ENCODE measurements around the gene DNAJC4. TPM values are rescaled to one million over a fixed set of nuclear protein-coding genes. Genes with fewer than 3 reads are reported as not detected.

DNAJC4 gene
- polyA plus RNA-seq, 1 donor from 2014 or later, result 20.3 TPM

GRCh38 chr11:64208796-64209562, 21.4 kb upstream of the DNAJC4 start:
- Histone ChIP-seq H2AFZ (ENCODE audit: low read depth, low read length) (no peak overlapping the region), H4K20me1 (ENCODE audit: insufficient read depth) (no peaks in the 10 kb centered on the region), H3K4me2 (ENCODE audit: low read length) (no peak overlapping the region), H3K27me3 (ENCODE audit: insufficient read depth, low read depth, low read length) (no peaks in the 10 kb centered on the region), H3K36me3 (ENCODE audit: insufficient read depth, low read length) (peaks cover 6% of the 10 kb centered on the region), H3K9ac (ENCODE audit: low read length) (no peak overlapping the region), H3K9me2 (ENCODE audit: insufficient read depth, low read length) (no peaks in the 10 kb centered on the region), H3K79me2 (replicated peaks; ENCODE audit: insufficient read depth, low read length) (no peaks in the 10 kb centered on the region), H3K27ac (ENCODE audit: low read length) (no peak overlapping the region), H3F3A (ENCODE audit: insufficient read depth, low read length, poor library complexity, severe bottlenecking) (no peaks in the 10 kb centered on the region), H3K4me3 (ENCODE audit: low read length) (no peak overlapping the region), H3K9me3 (ENCODE audit: low read length) (no peaks in the 10 kb centered on the region)
- no peak for TF ChIP-seq TAF1 (IDR thresholded peaks at IDR 0.05; ENCODE audit: low read depth)
- no peak for TF ChIP-seq REST (IDR thresholded peaks at IDR 0.05; ENCODE audit: borderline replicate concordance)
- no peak for TF ChIP-seq RAD21 (conservative IDR thresholded peaks at IDR 0.05)
- no peak for TF ChIP-seq SMC3 (conservative IDR thresholded peaks at IDR 0.05; ENCODE audit: poor library complexity)
- no peak for TF ChIP-seq EZH2 (IDR thresholded peaks at IDR 0.05; ENCODE audit: borderline replicate concordance, insufficient read depth, low read length, poor library complexity, severe bottlenecking)
- TF ChIP-seq MXI1 (conservative IDR thresholded peaks at IDR 0.05; ENCODE audit: poor library complexity, severe bottlenecking), result no peak
- no peak for TF ChIP-seq POLR2AphosphoS5 (IDR thresholded peaks at IDR 0.05)
- TF ChIP-seq CTCF (IDR thresholded peaks at IDR 0.05; ENCODE audit: poor library complexity, severe bottlenecking), result no peak
- TF ChIP-seq EP300 (conservative IDR thresholded peaks at IDR 0.05; ENCODE audit: poor library complexity, severe bottlenecking), result no peak

GRCh38 chr11:64209563-64209843, 20.8 kb upstream of the DNAJC4 start:
- no peaks in the 10 kb centered on the region for H3K27me3 ChIP-seq (ENCODE audit: insufficient read depth, low read depth, low read length)
- peaks cover 2% of the 10 kb centered on the region for H3K36me3 ChIP-seq (ENCODE audit: insufficient read depth, low read length)
- TF ChIP-seq MXI1 (conservative IDR thresholded peaks at IDR 0.05; ENCODE audit: poor library complexity, severe bottlenecking) (no peak), POLR2AphosphoS5 (IDR thresholded peaks at IDR 0.05) (no peak)
- no peaks in the 10 kb centered on the region for H3F3A ChIP-seq (ENCODE audit: insufficient read depth, low read length, poor library complexity, severe bottlenecking)
- no peaks in the 10 kb centered on the region for H3K79me2 ChIP-seq (replicated peaks; ENCODE audit: insufficient read depth, low read length)
- no peak overlapping the region for H3K27ac ChIP-seq (ENCODE audit: low read length)
- H3K9me2 ChIP-seq (ENCODE audit: insufficient read depth, low read length), result no peaks in the 10 kb centered on the region
- no peak overlapping the region for H3K4me3 ChIP-seq (ENCODE audit: low read length)
- no peak overlapping the region for H3K9ac ChIP-seq (ENCODE audit: low read length)
- H4K20me1 ChIP-seq (ENCODE audit: insufficient read depth), result no peaks in the 10 kb centered on the region
- H2AFZ ChIP-seq (ENCODE audit: low read depth, low read length), result no peak overlapping the region
- H3K9me3 ChIP-seq (ENCODE audit: low read length), result no peaks in the 10 kb centered on the region
- H3K4me2 ChIP-seq (ENCODE audit: low read length), result no peak overlapping the region

Data from neural cell (in vitro differentiated cells).